Endothelial cell of umbilical vein (primary cell): ENCODE measurements around the gene COL16A1. TPM values are rescaled to one million over a fixed set of nuclear protein-coding genes. Genes with fewer than 3 reads are reported as not detected.

Source experiments
- BruUV-seq: library from RNA; stranded (reverse); fragments of 400-500 nt; replicated peaks from 2 replicates; lab custom pipeline; 2021; lab: Mats Ljungman, UMichigan
- CTCF ChIA-PET: fragments of 300-600, 350-600 bp; sonication (Branson Sonifier 250); formaldehyde crosslinking; loops from one replicate; lab custom pipeline; 2021; ENCODE audit warnings: antibody characterized with exemption, inconsistent platforms; lab: Charles Lee
- POLR2A ChIA-PET: fragments of 300-600, 350-600 bp; sonication (Branson Sonifier 250); formaldehyde crosslinking; loops from one replicate; lab custom pipeline; 2021; ENCODE audit warnings: antibody characterized with exemption, inconsistent platforms; lab: Charles Lee
- DNase-seq: peaks from one replicate; pipeline ENCODE4 v3.0.0-alpha.2; 2011; ENCODE audit warnings: low read depth, low spot score
- FAIRE-seq: peaks from 2 replicates; lab custom pipeline; 2011; peaks lifted over from hg19 to GRCh38; lab: Jason Lieb, UNC
- H2AFZ ChIP-seq: 2 replicates; pipeline ENCODE4 v1.6.0; 2012; ENCODE audit warnings: low read depth, low read length, control low read depth, inconsistent platforms
- H3K27ac ChIP-seq: 2 replicates; pipeline ENCODE4 v1.5.1; 2011; ENCODE audit warnings: low read depth, mild to moderate bottlenecking, control low read depth, low read length, moderate library complexity; ENCODE audit not compliant: insufficient read depth
- H3K27me3 ChIP-seq, 2 experiments: 2 replicates each; pipeline versions ENCODE4 v1.6.0 to v1.6.1; 2011; ENCODE audit warnings: low read length in 2 of 2, mixed read lengths in 1 of 2; ENCODE audit not compliant: control insufficient read depth in 2 of 2, insufficient read depth in 2 of 2
- H3K36me3 ChIP-seq, 2 experiments: 2 replicates in 1 of 2; 3 replicates in 1 of 2; pipeline ENCODE4 v1.5.1; 2011; ENCODE audit warnings: low read length in 2 of 2, mild to moderate bottlenecking in 1 of 2, moderate library complexity in 1 of 2; ENCODE audit not compliant: control insufficient read depth in 2 of 2, insufficient read depth in 2 of 2; ENCODE audit errors: extremely low read depth in 1 of 2
- H3K4me1 ChIP-seq: 3 replicates; pipeline ENCODE4 v1.5.1; 2011; ENCODE audit warnings: mild to moderate bottlenecking, low read length; ENCODE audit not compliant: control insufficient read depth, insufficient read depth; ENCODE audit errors: extremely low read depth
- H3K4me2 ChIP-seq: 2 replicates; pipeline ENCODE4 v1.6.1; 2011; ENCODE audit warnings: low read length, control low read depth, mixed read lengths; ENCODE audit not compliant: insufficient read depth
- H3K4me3 ChIP-seq, 3 experiments: fragments of 200-600 bp in 1 of 3; sonication (generic), shearing (Covaris generic) in 1 of 3; replicated peaks in 1 of 3; 2 replicates each; pipeline ENCODE4 v1.5.1; 2011 to 2016; ENCODE audit warnings: control low read depth in 3 of 3, low read length in 3 of 3, mild to moderate bottlenecking in 2 of 3, inconsistent platforms in 1 of 3, low read depth in 1 of 3, moderate library complexity in 1 of 3; ENCODE audit not compliant: insufficient read depth in 1 of 3
- H3K79me2 ChIP-seq: 2 replicates; pipeline ENCODE4 v1.6.0; 2012; ENCODE audit warnings: low read length, inconsistent platforms; ENCODE audit not compliant: control insufficient read depth, insufficient read depth
- H3K9ac ChIP-seq: replicated peaks from 2 replicates; pipeline ENCODE3; 2011; ENCODE audit warnings: low read length, control low read depth; ENCODE audit not compliant: insufficient read depth; ENCODE audit errors: extremely low read depth
- H3K9me1 ChIP-seq: replicated peaks from 3 replicates; pipeline ENCODE4 v1.6.0; 2011; ENCODE audit warnings: mild to moderate bottlenecking, low read length; ENCODE audit not compliant: control insufficient read depth, insufficient read depth; ENCODE audit errors: extremely low read depth
- H3K9me3 ChIP-seq: replicated peaks from 2 replicates; pipeline ENCODE4 v1.5.1; 2012; ENCODE audit warnings: low read length, inconsistent platforms; ENCODE audit not compliant: control insufficient read depth, insufficient read depth
- H4K20me1 ChIP-seq: replicated peaks from 2 replicates; pipeline ENCODE3; 2011; ENCODE audit warnings: mild to moderate bottlenecking, low read length; ENCODE audit not compliant: control insufficient read depth, insufficient read depth; ENCODE audit errors: extremely low read depth
- JUN ChIP-seq: IDR thresholded peaks from 2 replicates; pipeline ENCODE4 v1.6.1; 2011; ENCODE audit warnings: borderline replicate concordance, low read depth; ENCODE audit not compliant: insufficient read length, insufficient read depth
- POLR2A ChIP-seq: IDR thresholded peaks from 2 replicates; pipeline ENCODE4 v1.6.1; 2012; ENCODE audit warnings: low read depth, mild to moderate bottlenecking, control low read depth, low read length
- POLR2AphosphoS5 ChIP-seq: IDR thresholded peaks from 2 replicates; pipeline ENCODE4 v1.6.1; 2012; ENCODE audit warnings: low read depth, mild to moderate bottlenecking, control low read depth, low read length, moderate library complexity; ENCODE audit not compliant: insufficient read depth
- dilution Hi-C: fragments of 300-500 bp; cut with MboI; formaldehyde crosslinking; loops from one replicate; pipeline ENCODE4 v1.15.0; 2019; ENCODE audit warnings: low sequenced_read_pairs; ENCODE audit not compliant: extremely low pct_ligation_motif_present
- intact Hi-C: fragments of 100-400 bp; cut with micrococcal nuclease; formaldehyde crosslinking; loops from one replicate; pipeline ENCODE4 v1.10.0; 2022
- polyA plus RNA-seq, 4 experiments: library from polyadenylated mRNA; depleted of rRNA in 3 of 4; stranded (reverse) in 3 of 4; unstranded in 1 of 4; fragments of >200 nt; gene quantifications; 2 replicates each; pipeline versions ENCODE4 v1.2.1 to v1.2.3, GENCODE V29; 2011 to 2012; ENCODE audit warnings: missing spikeins in 1 of 4
- total RNA-seq: library from RNA; stranded (reverse); gene quantifications from 2 replicates; pipeline ENCODE4 v1.2.3, GENCODE V29; 2021
- TF ChIP-seq, protein P1 (sequence below), 2 donors: IDR thresholded peaks; 1 replicate in 1 of 2; 2 replicates in 1 of 2; pipeline ENCODE4 v1.5.1; 2011; ENCODE audit warnings: low read length in 2 of 2, mild to moderate bottlenecking in 2 of 2, moderate library complexity in 2 of 2, control low read depth in 1 of 2, inconsistent platforms in 1 of 2, low read depth in 1 of 2; ENCODE audit not compliant: insufficient read depth in 1 of 2; ENCODE audit errors: extremely low read depth in 1 of 2

Gene COL16A1
- total and polyA plus RNA-seq, 2 donors (not counting 3 experiments of a cell fraction or from before 2014, with no cell fraction given): 0.68 to 1.2 TPM

GRCh38 chr1:31701091-31701736, 2.6 kb downstream of the COL16A1 start:
- dilution Hi-C loops: no loop called here
- TF ChIP-seq POLR2AphosphoS5 (peak; percentile 46), POLR2A (no peak), JUN (peak; percentile 41)
- TF ChIP-seq, protein P1, sequence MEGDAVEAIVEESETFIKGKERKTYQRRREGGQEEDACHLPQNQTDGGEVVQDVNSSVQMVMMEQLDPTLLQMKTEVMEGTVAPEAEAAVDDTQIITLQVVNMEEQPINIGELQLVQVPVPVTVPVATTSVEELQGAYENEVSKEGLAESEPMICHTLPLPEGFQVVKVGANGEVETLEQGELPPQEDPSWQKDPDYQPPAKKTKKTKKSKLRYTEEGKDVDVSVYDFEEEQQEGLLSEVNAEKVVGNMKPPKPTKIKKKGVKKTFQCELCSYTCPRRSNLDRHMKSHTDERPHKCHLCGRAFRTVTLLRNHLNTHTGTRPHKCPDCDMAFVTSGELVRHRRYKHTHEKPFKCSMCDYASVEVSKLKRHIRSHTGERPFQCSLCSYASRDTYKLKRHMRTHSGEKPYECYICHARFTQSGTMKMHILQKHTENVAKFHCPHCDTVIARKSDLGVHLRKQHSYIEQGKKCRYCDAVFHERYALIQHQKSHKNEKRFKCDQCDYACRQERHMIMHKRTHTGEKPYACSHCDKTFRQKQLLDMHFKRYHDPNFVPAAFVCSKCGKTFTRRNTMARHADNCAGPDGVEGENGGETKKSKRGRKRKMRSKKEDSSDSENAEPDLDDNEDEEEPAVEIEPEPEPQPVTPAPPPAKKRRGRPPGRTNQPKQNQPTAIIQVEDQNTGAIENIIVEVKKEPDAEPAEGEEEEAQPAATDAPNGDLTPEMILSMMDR (IDR thresholded peaks at IDR 0.05; ENCODE audit: extremely low read depth in 1 of 2, insufficient read depth in 1 of 2, low read depth in 1 of 2, low read length in 2 of 2): no peak
- BruUV-seq: no TSS peak
- H3K27me3 ChIP-seq: peaks cover 0 to 3% of the 10 kb centered on the region in 2 experiments
- ChIA-PET CTCF (interaction anchor here (0.8 to 6.2 kb wide), 8 partner anchors 13 to 87 kb away, joined by 3 to 46 read pairs (median 3); no protein-coding TSS in a partner anchor), POLR2A (interaction anchor here (0.6 kb wide), 1 partner anchor 120 kb away, joined by 3 read pairs; no protein-coding TSS in a partner anchor)
- no peaks in the 10 kb centered on the region for H3K9me3 ChIP-seq
- no peaks in the 10 kb centered on the region for H4K20me1 ChIP-seq
- no peak overlapping the region for H3K9ac ChIP-seq
- no peak overlapping the region for H3K27ac ChIP-seq
- no peak overlapping the region for H3K4me2 ChIP-seq
- no peak overlapping the region for H3K4me3 ChIP-seq
- no peaks in the 10 kb centered on the region for H3K9me1 ChIP-seq
- no peaks in the 10 kb centered on the region for H3K79me2 ChIP-seq
- H2AFZ ChIP-seq: no peak overlapping the region
- intact Hi-C loops: no loop called here
- peak; percentile 36 for DNase-seq
- peaks cover 9% of the 10 kb centered on the region for H3K4me1 ChIP-seq
- no peaks in the 10 kb centered on the region for H3K36me3 ChIP-seq
- FAIRE-seq: peak; percentile 63
